H1 (cell line): ENCODE data around the gene HTR4. TPM values are rescaled to one million over a fixed set of nuclear protein-coding genes. Genes with fewer than 3 reads are reported as not detected.

Source experiments
- CTCF ChIA-PET: fragments of 300-600 bp; sonication (Branson Sonifier 250); formaldehyde crosslinking; loops from one replicate; lab custom pipeline; 2021; ENCODE audit not compliant: partially characterized antibody; lab: Charles Lee
- POLR2A ChIA-PET: fragments of 300-600 bp; sonication (Branson Sonifier 250); formaldehyde crosslinking; loops from one replicate; lab custom pipeline; 2021; ENCODE audit warnings: inconsistent platforms; ENCODE audit not compliant: partially characterized antibody; lab: Charles Lee
- DNase-seq, 2 experiments: peaks; one replicate each; pipeline versions ENCODE4 v3.0.0 to v3.0.0-alpha.2; 2010 to 2022; ENCODE audit warnings: low spot score in 2 of 2, low read depth in 1 of 2, mixed read lengths in 1 of 2
- FAIRE-seq: peaks from 2 replicates; lab custom pipeline; 2011; peaks lifted over from hg19 to GRCh38; lab: Jason Lieb, UNC
- H2AFZ ChIP-seq: 2 replicates; pipeline ENCODE4 v1.8.1; 2012; ENCODE audit warnings: low read length, inconsistent platforms
- H2AK5ac ChIP-seq: 2 replicates; pipeline ENCODE4 v1.6.1; 2013; ENCODE audit warnings: low read depth, low read length
- H2BK120ac ChIP-seq: replicated peaks from 2 replicates; pipeline ENCODE3; 2013; ENCODE audit warnings: low read depth, low read length, inconsistent platforms
- H2BK12ac ChIP-seq: 2 replicates; pipeline ENCODE4 v1.6.1; 2013; ENCODE audit warnings: low read depth, low read length
- H2BK15ac ChIP-seq: 2 replicates; pipeline ENCODE4 v1.6.1; 2013; ENCODE audit warnings: low read length
- H2BK20ac ChIP-seq: 2 replicates; pipeline ENCODE4 v1.6.1; 2013; ENCODE audit warnings: low read length
- H2BK5ac ChIP-seq: 2 replicates; pipeline ENCODE4 v1.6.1; 2013; ENCODE audit warnings: low read depth, low read length
- H3K14ac ChIP-seq: 2 replicates; pipeline ENCODE4 v1.6.1; 2013; ENCODE audit warnings: inconsistent platforms; ENCODE audit not compliant: insufficient read length
- H3K18ac ChIP-seq: 2 replicates; pipeline ENCODE4 v1.6.1; 2013; ENCODE audit warnings: low read length; ENCODE audit errors: extremely low read depth
- H3K23ac ChIP-seq: 2 replicates; pipeline ENCODE4 v1.6.1; 2013; ENCODE audit warnings: inconsistent platforms; ENCODE audit not compliant: insufficient read length
- H3K23me2 ChIP-seq: 2 replicates; pipeline ENCODE4 v1.6.1; 2013; ENCODE audit warnings: low read depth, low read length
- H3K27ac ChIP-seq: 2 replicates; pipeline ENCODE4 v1.6.1; 2011; ENCODE audit warnings: low read depth, low read length, inconsistent platforms
- H3K27me3 ChIP-seq, 4 experiments: replicated peaks in 1 of 4; 1 replicate in 1 of 4; 2 replicates in 3 of 4; pipeline versions ENCODE4 v1.6.1 to v1.8.1; 2011 to 2013; ENCODE audit warnings: low read length in 3 of 4, mild to moderate bottlenecking in 3 of 4, inconsistent platforms in 2 of 4, mixed read lengths in 2 of 4, moderate library complexity in 1 of 4; ENCODE audit not compliant: control insufficient read depth in 3 of 4, insufficient read depth in 3 of 4; ENCODE audit errors: extremely low read depth in 1 of 4
- H3K36me3 ChIP-seq, 4 experiments: 2 replicates each; pipeline versions ENCODE4 v1.6.1 to v1.8.1; 2011 to 2013; ENCODE audit warnings: mild to moderate bottlenecking in 4 of 4, low read length in 3 of 4, moderate library complexity in 2 of 4, control low read depth in 1 of 4, inconsistent platforms in 1 of 4; ENCODE audit not compliant: insufficient read depth in 4 of 4, control insufficient read depth in 2 of 4
- H3K4ac ChIP-seq: replicated peaks from 2 replicates; pipeline ENCODE3; 2013; ENCODE audit warnings: low read length, low read depth, mixed read lengths, inconsistent platforms; ENCODE audit not compliant: insufficient read length
- H3K4me1 ChIP-seq, 4 experiments: replicated peaks in 1 of 4; 1 replicate in 1 of 4; 2 replicates in 3 of 4; pipeline versions ENCODE4 v1.6.1 to v1.8.1; 2011 to 2013; ENCODE audit warnings: low read length in 3 of 4, inconsistent platforms in 2 of 4, mixed read lengths in 1 of 4; ENCODE audit not compliant: insufficient read depth in 4 of 4, control insufficient read depth in 3 of 4
- H3K4me2 ChIP-seq, 2 experiments: 2 replicates each; pipeline versions ENCODE4 v1.6.1 to v1.8.1; 2011 to 2013; ENCODE audit warnings: low read depth in 2 of 2, low read length in 2 of 2, control low read depth in 1 of 2, inconsistent platforms in 1 of 2, mild to moderate bottlenecking in 1 of 2; ENCODE audit not compliant: insufficient read depth in 1 of 2
- H3K4me3 ChIP-seq, 4 experiments: fragments of 200-600, 300-600 bp in 1 of 4; sonication (generic), shearing (Covaris generic), sonication (Bioruptor Twin) in 1 of 4; 2 replicates each; pipeline versions ENCODE4 v1.5.1 to v1.8.1; 2011 to 2016; ENCODE audit warnings: low read length in 4 of 4, low read depth in 3 of 4, control low read depth in 2 of 4, inconsistent platforms in 2 of 4, mild to moderate bottlenecking in 2 of 4, mixed read lengths in 1 of 4, moderate library complexity in 1 of 4; ENCODE audit not compliant: insufficient read depth in 2 of 4; ENCODE audit errors: extremely low read depth in 1 of 4
- H3K56ac ChIP-seq: replicated peaks from 2 replicates; pipeline ENCODE3; 2013; ENCODE audit warnings: low read depth, mild to moderate bottlenecking, mixed read lengths, low read length, inconsistent platforms; ENCODE audit not compliant: insufficient read length
- H3K79me1 ChIP-seq: 2 replicates; pipeline ENCODE4 v1.6.1; 2013; ENCODE audit warnings: low read depth, low read length, control low read depth
- H3K79me2 ChIP-seq, 2 experiments: 2 replicates each; pipeline versions ENCODE4 v1.6.1 to v1.8.1; 2012 to 2013; ENCODE audit warnings: low read length in 2 of 2, mild to moderate bottlenecking in 2 of 2, inconsistent platforms in 1 of 2; ENCODE audit not compliant: insufficient read depth in 2 of 2, control insufficient read depth in 1 of 2
- H3K9ac ChIP-seq, 4 experiments: replicated peaks in 1 of 4; 1 replicate in 1 of 4; 2 replicates in 3 of 4; pipeline versions ENCODE4 v1.6.1 to v1.8.1; 2011 to 2013; ENCODE audit warnings: low read depth in 3 of 4, low read length in 3 of 4, control low read depth in 2 of 4, mild to moderate bottlenecking in 2 of 4, moderate library complexity in 2 of 4, inconsistent platforms in 1 of 4; ENCODE audit errors: extremely low read depth in 1 of 4
- H3K9me3 ChIP-seq, 2 experiments: 2 replicates each; pipeline versions ENCODE4 v1.6.1 to v1.8.1; 2012 to 2013; ENCODE audit warnings: mild to moderate bottlenecking in 2 of 2, moderate library complexity in 2 of 2, control low read depth in 1 of 2, inconsistent platforms in 1 of 2, low read depth in 1 of 2, low read length in 1 of 2, mixed read lengths in 1 of 2; ENCODE audit not compliant: insufficient read depth in 2 of 2
- H4K20me1 ChIP-seq, 2 experiments: replicated peaks in 1 of 2; 2 replicates each; pipeline versions ENCODE3 to v1.8.1; 2011 to 2013; ENCODE audit warnings: inconsistent platforms in 2 of 2, low read length in 2 of 2, mild to moderate bottlenecking in 1 of 2; ENCODE audit not compliant: insufficient read depth in 2 of 2, control insufficient read depth in 1 of 2
- H4K5ac ChIP-seq: 2 replicates; pipeline ENCODE4 v1.6.1; 2013; ENCODE audit warnings: low read length, low read depth, mixed read lengths, inconsistent platforms; ENCODE audit not compliant: insufficient read length
- H4K8ac ChIP-seq: 2 replicates; pipeline ENCODE4 v1.8.0; 2013; ENCODE audit warnings: mild to moderate bottlenecking, moderate library complexity, low read length, inconsistent platforms; ENCODE audit not compliant: insufficient read depth; ENCODE audit errors: extremely low read depth
- H4K91ac ChIP-seq: replicated peaks from 2 replicates; pipeline ENCODE3; 2013; ENCODE audit warnings: low read length, mixed read lengths, inconsistent platforms; ENCODE audit not compliant: insufficient read length
- BRCA1 ChIP-seq: IDR thresholded peaks from 2 replicates; pipeline ENCODE4 v1.6.1; 2012; ENCODE audit warnings: low read depth, low read length, improper control_type of control experiment
- CHD1 ChIP-seq: IDR thresholded peaks from 2 replicates; pipeline ENCODE4 v1.6.1; 2012; ENCODE audit warnings: low read depth, low read length, improper control_type of control experiment
- CHD2 ChIP-seq: IDR thresholded peaks from 2 replicates; pipeline ENCODE4 v1.6.1; 2012; ENCODE audit warnings: low read length, improper control_type of control experiment
- JUN ChIP-seq: IDR thresholded peaks from 2 replicates; pipeline ENCODE4 v1.6.1; 2011; ENCODE audit warnings: low read depth, mild to moderate bottlenecking, improper control_type of control experiment, low read length
- JUND ChIP-seq: IDR thresholded peaks from 2 replicates; pipeline ENCODE4 v1.6.1; 2011; ENCODE audit warnings: mild to moderate bottlenecking, improper control_type of control experiment, low read length
- NANOG ChIP-seq: IDR thresholded peaks from 2 replicates; pipeline ENCODE4 v1.6.1; 2011; ENCODE audit warnings: low read length, low read depth, mild to moderate bottlenecking, inconsistent platforms; ENCODE audit not compliant: insufficient read depth, poor library complexity, severe bottlenecking
- POU5F1 ChIP-seq: IDR thresholded peaks from 2 replicates; pipeline ENCODE4 v1.6.1; 2011; ENCODE audit warnings: low read depth, mild to moderate bottlenecking, low read length, moderate library complexity
- SIN3A ChIP-seq, 2 experiments: IDR thresholded peaks in 1 of 2; conservative IDR thresholded peaks in 1 of 2; 2 replicates each; pipeline ENCODE4 v1.6.1; 2011 to 2012; ENCODE audit warnings: low read length in 2 of 2, improper control_type of control experiment in 1 of 2, low read depth in 1 of 2, mild to moderate bottlenecking in 1 of 2
- TAF7 ChIP-seq: optimal IDR thresholded peaks from 2 replicates; pipeline ENCODE3; 2011; ENCODE audit warnings: low read depth, mild to moderate bottlenecking, inconsistent platforms, low read length, moderate library complexity, borderline replicate concordance
- TBP ChIP-seq: IDR thresholded peaks from 2 replicates; pipeline ENCODE4 v1.6.1; 2011; ENCODE audit warnings: low read depth, low read length, improper control_type of control experiment
- TCF12 ChIP-seq: IDR thresholded peaks from 2 replicates; pipeline ENCODE4 v1.6.1; 2011; ENCODE audit warnings: low read depth, mild to moderate bottlenecking, low read length
- USF2 ChIP-seq: IDR thresholded peaks from 2 replicates; pipeline ENCODE4 v1.6.1; 2011; ENCODE audit warnings: low read length, improper control_type of control experiment
- YY1 ChIP-seq: IDR thresholded peaks from 2 replicates; pipeline ENCODE4 v1.6.1; 2011; ENCODE audit warnings: low read depth, mild to moderate bottlenecking, low read length
- WGBS, 2 experiments: shearing (Covaris generic) in 1 of 2; methylation state at CpG; one replicate each; pipeline versions ENCODE4 v1.1.6 to v1.1.7; 2013 to 2015; ENCODE audit warnings: low lambda C conversion rate in 2 of 2, mixed read lengths in 2 of 2, inconsistent platforms in 1 of 2, low coverage in 1 of 2, missing lambda C conversion rate in 1 of 2; ENCODE audit not compliant: insufficient replicate concordance in 2 of 2, insufficient coverage in 1 of 2, insufficient read length in 1 of 2; ENCODE audit errors: extremely low coverage in 1 of 2, missing lambda C conversion rate in 1 of 2; 5-methylcytosine and 5-hydroxymethylcytosine counted together
- polyA plus RNA-seq, 7 experiments: library from polyadenylated mRNA; depleted of rRNA in 3 of 7; stranded (reverse) in 5 of 7; unstranded in 2 of 7; fragments of >200 nt in 5 of 7; fragments of 200-250 nt in 2 of 7; gene quantifications; 1 replicate in 5 of 7; 2 replicates in 1 of 7; 4 replicates in 1 of 7; pipeline versions ENCODE4 v1.2.1 to v1.2.3, GENCODE V29; 2011 to 2013; ENCODE audit warnings: missing spikeins in 2 of 7, mixed read lengths in 2 of 7
- total RNA-seq: library from RNA; stranded (reverse); fragmentation: NEBNext Ultra II Directional; extraction: Animal tissue kit (Norgen Biotek cat#: 25700); gene quantifications from 2 replicates; pipeline ENCODE4 v1.2.1, GENCODE V29; 2021

Gene HTR4
- total and polyA plus RNA-seq, 2 of the 8 experiments (the other 6 are each of a cell fraction or from before 2014, with no cell fraction given): not detected

- Histone ChIP-seq H3K4ac (no peak overlapping the region), H3K4me1 (peaks cover 0 to 9% (median 5%) of the 10 kb centered on the region in 4 experiments; a peak in 4 of 7 replicates), H4K20me1 (no peaks in the 10 kb centered on the region), H2AFZ (no peak overlapping the region), H3K9me3 (no peaks in the 10 kb centered on the region), H3K14ac (no peak overlapping the region), H2BK15ac (no peak overlapping the region), H4K91ac (no peak overlapping the region), H3K79me1 (no peaks in the 10 kb centered on the region), H3K36me3 (no peaks in the 10 kb centered on the region), H3K23ac (no peak overlapping the region), H2AK5ac (no peak overlapping the region), H2BK5ac (no peak overlapping the region), H3K23me2 (no peaks in the 10 kb centered on the region), H3K18ac (no peak overlapping the region), H3K4me2 (no peak overlapping the region), H3K56ac (no peak overlapping the region), H2BK12ac (no peak overlapping the region), H4K8ac (no peak overlapping the region), H2BK20ac (no peak overlapping the region), H3K27me3 (no peaks in the 10 kb centered on the region), H3K9ac (no peak overlapping the region), H3K4me3 (no peak overlapping the region), H3K27ac (no peak overlapping the region), H4K5ac (no peak overlapping the region), H2BK120ac (no peak overlapping the region), H3K79me2 (no peaks in the 10 kb centered on the region)
- 94% methylated on average over 1 of the region's 1 CpG; no CpG with 5 or more reads in 1 of the 2 experiments for WGBS, 2 experiments
- CTCF ChIA-PET: interaction anchor here (0.7 to 2.5 kb wide), 7 partner anchors 12 to 271 kb away, joined by 3 to 12 read pairs (median 3); no protein-coding TSS in a partner anchor
- no peak for TF ChIP-seq YY1
- no peak for TF ChIP-seq TBP
- TF ChIP-seq CHD1: no peak
- no peak for TF ChIP-seq JUND
- TF ChIP-seq USF2: no peak
- no peak for TF ChIP-seq TCF12
- no peak for TF ChIP-seq SIN3A (conservative IDR thresholded peaks at IDR 0.05 in 1 of 2, IDR thresholded peaks at IDR 0.05 in 1 of 2; ENCODE audit: low read depth in 1 of 2, low read length in 2 of 2)
- TF ChIP-seq NANOG: no peak
- TF ChIP-seq TAF7: no peak
- no peak for TF ChIP-seq JUN
- TF ChIP-seq BRCA1: no peak
- TF ChIP-seq CHD2: no peak
- no peak for TF ChIP-seq POU5F1
- POLR2A ChIA-PET: interaction anchor here (0.6 kb wide), 1 partner anchor 589 kb away, joined by 3 read pairs; no protein-coding TSS in a partner anchor
- no peak for DNase-seq
- FAIRE-seq: no peak
Observed at GRCh38 chr5:148459669-148460068, 194.7 kb downstream of the HTR4 start.
